Tibial nerve (tissue), 3 donors: ENCODE measurements around the gene GRXCR1.

Experiments
- CTCF ChIP-seq, 5 experiments: fragments of 200-600 bp in 3 of 5; fragments of 450-650 bp in 2 of 5; sonication (generic) in 3 of 5; IDR thresholded peaks; one replicate each; pipeline ENCODE4 v1.5.1; 2016 to 2019; ENCODE audit warnings: antibody characterized with exemption in 5 of 5, mild to moderate bottlenecking in 3 of 5, moderate library complexity in 2 of 5
- POLR2A ChIP-seq, 2 donors: fragments of 450-650 bp; IDR thresholded peaks; one replicate each; pipeline ENCODE4 v1.6.1; 2017; ENCODE audit warnings: antibody characterized with exemption in 2 of 2, mild to moderate bottlenecking in 2 of 2, moderate library complexity in 2 of 2

GRCh38 chr4:42878863-42879262 is 13.7 kb upstream of the GRXCR1 start:
- TF ChIP-seq CTCF (IDR thresholded peaks at IDR 0.05) (no peak), POLR2A (IDR thresholded peaks at IDR 0.05) (no peak)
